ENCODE measurements around the gene FHIT. TPM values are rescaled to one million over a fixed set of nuclear protein-coding genes. Genes with fewer than 3 reads are reported as not detected.

The FHIT gene
- total RNA-seq, 1 donor from 2014 or later: 20.2 TPM

DNA sequence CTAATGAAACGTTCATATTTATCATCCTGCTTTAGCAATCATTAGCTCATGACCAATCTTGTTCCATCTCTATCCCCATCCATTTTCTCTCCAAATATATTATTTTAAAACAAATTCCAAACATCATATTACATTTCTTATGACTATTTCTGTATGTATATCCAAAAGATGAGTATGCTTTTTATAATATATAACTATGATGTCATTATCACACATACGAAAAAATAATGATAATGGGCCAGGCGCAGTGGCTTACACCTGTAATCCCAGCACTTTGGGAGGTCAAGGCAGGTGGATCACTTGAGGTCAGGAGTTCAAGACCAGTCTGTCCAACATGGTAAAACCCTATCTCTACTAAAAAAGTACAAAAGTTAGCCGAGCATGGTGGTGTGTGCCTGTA lies 280.4 kb downstream of the FHIT start:
- Mint-ChIP-seq H3K4me1 (ENCODE audit: unreplicated experiment) (no peaks in the 10 kb centered on the region), H3K9me3 (ENCODE audit: unreplicated experiment) (peaks cover 6% of the 10 kb centered on the region), H3K27me3 (ENCODE audit: unreplicated experiment) (no peaks in the 10 kb centered on the region), H3K27ac (ENCODE audit: unreplicated experiment) (no peak overlapping the region), H3K36me3 (ENCODE audit: low read depth, unreplicated experiment) (peaks cover 9% of the 10 kb centered on the region), H3K4me3 (ENCODE audit: unreplicated experiment) (no peak overlapping the region)
- DNase-seq (ENCODE audit: low spot score): no peak
- TF ChIP-seq, protein P1, sequence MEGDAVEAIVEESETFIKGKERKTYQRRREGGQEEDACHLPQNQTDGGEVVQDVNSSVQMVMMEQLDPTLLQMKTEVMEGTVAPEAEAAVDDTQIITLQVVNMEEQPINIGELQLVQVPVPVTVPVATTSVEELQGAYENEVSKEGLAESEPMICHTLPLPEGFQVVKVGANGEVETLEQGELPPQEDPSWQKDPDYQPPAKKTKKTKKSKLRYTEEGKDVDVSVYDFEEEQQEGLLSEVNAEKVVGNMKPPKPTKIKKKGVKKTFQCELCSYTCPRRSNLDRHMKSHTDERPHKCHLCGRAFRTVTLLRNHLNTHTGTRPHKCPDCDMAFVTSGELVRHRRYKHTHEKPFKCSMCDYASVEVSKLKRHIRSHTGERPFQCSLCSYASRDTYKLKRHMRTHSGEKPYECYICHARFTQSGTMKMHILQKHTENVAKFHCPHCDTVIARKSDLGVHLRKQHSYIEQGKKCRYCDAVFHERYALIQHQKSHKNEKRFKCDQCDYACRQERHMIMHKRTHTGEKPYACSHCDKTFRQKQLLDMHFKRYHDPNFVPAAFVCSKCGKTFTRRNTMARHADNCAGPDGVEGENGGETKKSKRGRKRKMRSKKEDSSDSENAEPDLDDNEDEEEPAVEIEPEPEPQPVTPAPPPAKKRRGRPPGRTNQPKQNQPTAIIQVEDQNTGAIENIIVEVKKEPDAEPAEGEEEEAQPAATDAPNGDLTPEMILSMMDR (IDR thresholded peaks at IDR 0.05; ENCODE audit: unreplicated experiment): no peak

DNA sequence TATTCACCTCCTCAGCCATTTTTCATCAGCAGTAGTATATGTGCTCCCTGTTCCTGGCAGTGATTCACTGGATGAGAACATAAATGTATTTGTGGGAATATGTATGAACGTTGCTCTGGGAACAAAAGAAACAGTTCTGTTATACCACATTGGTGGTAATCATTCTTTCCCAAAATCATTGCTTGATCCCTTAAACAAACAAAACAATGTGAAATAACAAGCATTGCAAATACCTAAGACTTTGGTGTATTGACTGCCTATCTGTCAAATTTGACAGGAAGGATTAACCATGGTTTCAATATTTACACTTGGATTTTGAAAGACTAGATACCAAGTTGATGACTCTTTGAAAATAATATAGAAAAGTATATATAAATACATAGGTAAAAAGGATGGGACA lies 284.1 kb downstream of the FHIT start:
- Mint-ChIP-seq H3K4me1 (ENCODE audit: unreplicated experiment) (no peaks in the 10 kb centered on the region), H3K27me3 (ENCODE audit: unreplicated experiment) (no peaks in the 10 kb centered on the region), H3K4me3 (ENCODE audit: unreplicated experiment) (no peak overlapping the region), H3K36me3 (ENCODE audit: low read depth, unreplicated experiment) (no peaks in the 10 kb centered on the region), H3K27ac (ENCODE audit: unreplicated experiment) (no peak overlapping the region), H3K9me3 (ENCODE audit: unreplicated experiment) (no peaks in the 10 kb centered on the region)
- TF ChIP-seq, protein P1 (IDR thresholded peaks at IDR 0.05; ENCODE audit: unreplicated experiment): no peak
- DNase-seq (ENCODE audit: low spot score): no peak

DNA sequence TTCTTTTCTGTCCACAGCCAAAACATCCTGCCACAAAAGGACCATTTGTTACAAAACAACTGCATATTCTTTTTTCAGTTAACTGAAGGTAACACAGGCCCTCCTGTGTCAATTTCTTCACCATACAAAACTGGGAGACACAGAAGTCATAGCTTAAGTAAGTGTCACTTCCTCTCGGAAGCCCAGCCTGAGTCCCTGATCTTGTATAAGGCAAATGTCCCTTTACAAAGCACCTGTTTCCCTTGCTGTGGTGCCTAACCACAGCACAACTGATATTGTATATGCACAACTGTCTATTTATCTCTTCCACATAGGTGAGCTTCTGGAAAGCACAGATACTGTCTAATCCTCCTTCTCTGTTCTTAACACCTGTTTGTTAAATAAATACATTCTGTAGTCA lies 293.7 kb downstream of the FHIT start:
- Mint-ChIP-seq H3K36me3 (ENCODE audit: low read depth, unreplicated experiment) (no peaks in the 10 kb centered on the region), H3K4me1 (ENCODE audit: unreplicated experiment) (peaks cover 3% of the 10 kb centered on the region), H3K9me3 (ENCODE audit: unreplicated experiment) (no peaks in the 10 kb centered on the region), H3K4me3 (ENCODE audit: unreplicated experiment) (no peak overlapping the region), H3K27ac (ENCODE audit: unreplicated experiment) (no peak overlapping the region), H3K27me3 (ENCODE audit: unreplicated experiment) (peaks cover 1% of the 10 kb centered on the region)
- TF ChIP-seq, protein P1 (IDR thresholded peaks at IDR 0.05; ENCODE audit: unreplicated experiment): no peak
- no peak for DNase-seq (ENCODE audit: low spot score)

DNA sequence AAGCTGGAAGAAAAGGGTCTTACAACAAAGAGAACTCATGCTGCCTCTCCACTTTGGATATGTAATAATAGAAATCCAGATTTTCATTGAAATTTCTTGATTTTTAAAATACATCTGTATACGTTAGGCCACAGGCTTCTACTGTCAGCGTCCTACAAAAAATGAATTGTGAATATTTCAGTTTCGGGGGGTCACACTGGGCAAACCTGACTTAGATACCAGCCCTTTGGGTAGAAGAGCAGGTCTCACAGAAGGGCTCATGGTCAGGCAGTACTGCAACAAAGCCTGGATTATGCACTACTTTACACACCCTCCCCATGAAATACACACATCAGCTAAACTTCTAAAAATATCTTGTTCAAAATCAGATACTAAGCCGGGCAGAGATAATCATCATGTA lies 294.5 kb downstream of the FHIT start:
- Mint-ChIP-seq H3K4me3 (ENCODE audit: unreplicated experiment) (no peak overlapping the region), H3K9me3 (ENCODE audit: unreplicated experiment) (no peaks in the 10 kb centered on the region), H3K4me1 (ENCODE audit: unreplicated experiment) (peaks cover 6% of the 10 kb centered on the region), H3K36me3 (ENCODE audit: low read depth, unreplicated experiment) (no peaks in the 10 kb centered on the region), H3K27me3 (ENCODE audit: unreplicated experiment) (peaks cover 1% of the 10 kb centered on the region), H3K27ac (ENCODE audit: unreplicated experiment) (no peak overlapping the region)
- DNase-seq (ENCODE audit: low spot score): no peak
- TF ChIP-seq, protein P1 (IDR thresholded peaks at IDR 0.05; ENCODE audit: unreplicated experiment): no peak

DNA sequence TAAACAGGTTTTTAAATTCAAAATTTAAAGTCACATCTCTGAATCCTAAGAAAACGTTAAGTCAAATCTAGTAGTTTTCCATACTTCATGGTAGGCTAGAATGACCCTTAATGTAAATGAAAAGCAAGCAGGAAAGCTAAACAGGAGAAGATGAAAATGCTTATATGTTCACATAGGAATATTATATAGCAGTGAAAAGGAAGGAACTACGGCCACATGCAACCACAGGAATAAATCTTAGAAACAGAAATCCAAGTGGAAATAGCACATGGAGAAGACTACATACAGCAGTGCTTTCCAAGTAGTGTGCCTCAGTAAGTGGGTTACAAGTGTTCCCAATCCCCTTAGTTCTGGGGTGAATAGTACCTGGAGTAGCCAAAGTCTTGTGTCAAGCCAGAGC lies 296.2 kb downstream of the FHIT start:
- TF ChIP-seq, protein P1 (IDR thresholded peaks at IDR 0.05; ENCODE audit: unreplicated experiment): no peak
- H3K4me1 Mint-ChIP-seq (ENCODE audit: unreplicated experiment): peaks cover 6% of the 10 kb centered on the region
- H3K9me3 Mint-ChIP-seq (ENCODE audit: unreplicated experiment): no peaks in the 10 kb centered on the region
- H3K4me3 Mint-ChIP-seq (ENCODE audit: unreplicated experiment): no peak overlapping the region
- H3K36me3 Mint-ChIP-seq (ENCODE audit: low read depth, unreplicated experiment): no peaks in the 10 kb centered on the region
- no peak overlapping the region for H3K27ac Mint-ChIP-seq (ENCODE audit: unreplicated experiment)
- H3K27me3 Mint-ChIP-seq (ENCODE audit: unreplicated experiment): peaks cover 1% of the 10 kb centered on the region
- DNase-seq (ENCODE audit: low spot score): no peak
